Measurements from ENCODE around the gene PCNX2. TPM values are rescaled to one million over a fixed set of nuclear protein-coding genes. Genes with fewer than 3 reads are reported as not detected.

The PCNX2 gene
- total and polyA plus RNA-seq, 2 donors (not counting 3 experiments of a cell fraction or from before 2014, with no cell fraction given) = 6.6 to 11.0 TPM

- H3K79me2 ChIP-seq (ENCODE audit: control insufficient read depth, insufficient read depth, low read length) = no peaks in the 10 kb centered on the region
- DNase-seq (ENCODE audit: low read depth, low spot score) (no peak), FAIRE-seq (no peak)
- H3K4me1 ChIP-seq (ENCODE audit: control insufficient read depth, extremely low read depth, insufficient read depth, low read length) = peaks cover 8% of the 10 kb centered on the region
- intact Hi-C loops (cut with micrococcal nuclease) = no loop called here
- H3K36me3 ChIP-seq (ENCODE audit: control insufficient read depth in 2 of 2, extremely low read depth in 1 of 2, insufficient read depth in 2 of 2, low read length in 2 of 2) = no peaks in the 10 kb centered on the region
- H3K9me1 ChIP-seq (replicated peaks; ENCODE audit: control insufficient read depth, extremely low read depth, insufficient read depth, low read length) = no peaks in the 10 kb centered on the region
- H3K27me3 ChIP-seq (ENCODE audit: control insufficient read depth in 2 of 2, insufficient read depth in 2 of 2, low read length in 2 of 2) = no peaks in the 10 kb centered on the region
- dilution Hi-C loops (cut with MboI; ENCODE audit: extremely low pct_ligation_motif_present, low sequenced_read_pairs) = no loop called here
- H3K9ac ChIP-seq (replicated peaks; ENCODE audit: extremely low read depth, insufficient read depth, low read length) = no peak overlapping the region
- no peak overlapping the region for H3K4me3 ChIP-seq (replicated peaks in 1 of 3; ENCODE audit: insufficient read depth in 1 of 3, low read depth in 1 of 3, low read length in 3 of 3)
- no peak for TF ChIP-seq MYC (IDR thresholded peaks at IDR 0.05; ENCODE audit: low read depth, low read length)
- no peak for TF ChIP-seq FOS (IDR thresholded peaks at IDR 0.05; ENCODE audit: borderline replicate concordance, insufficient read depth, low read length)
- no peak for TF ChIP-seq EZH2 (IDR thresholded peaks at IDR 0.05; ENCODE audit: borderline replicate concordance, low read depth, low read length, severe bottlenecking)
- no peak for TF ChIP-seq GATA2 (IDR thresholded peaks at IDR 0.05; ENCODE audit: insufficient read depth, insufficient read length, low read depth, low read length)
- TF ChIP-seq JUN (IDR thresholded peaks at IDR 0.05; ENCODE audit: borderline replicate concordance, insufficient read depth, insufficient read length, low read depth) = no peak
- no peak for TF ChIP-seq CTCF (IDR thresholded peaks at IDR 0.05; ENCODE audit: extremely low read depth in 1 of 2, insufficient read depth in 1 of 2, low read depth in 1 of 2, low read length in 2 of 2)
- TF ChIP-seq POLR2AphosphoS5 (IDR thresholded peaks at IDR 0.05; ENCODE audit: insufficient read depth, low read depth, low read length) = no peak
- TF ChIP-seq MAX (IDR thresholded peaks at IDR 0.05; ENCODE audit: insufficient read depth, insufficient read length) = no peak
- TF ChIP-seq POLR2A (IDR thresholded peaks at IDR 0.05; ENCODE audit: low read depth, low read length) = no peak
- H3K9me3 ChIP-seq (replicated peaks; ENCODE audit: control insufficient read depth, insufficient read depth, low read length) = no peaks in the 10 kb centered on the region
- H2AFZ ChIP-seq (ENCODE audit: low read depth, low read length) = no peak overlapping the region
- CTCF ChIA-PET = interaction anchor here (1.5 kb wide), 1 partner anchor 11 kb away, joined by 4 read pairs; no protein-coding TSS in a partner anchor
- BruUV-seq (replicated peaks) = no TSS peak
- H3K4me2 ChIP-seq (ENCODE audit: insufficient read depth, low read length) = no peak overlapping the region
- POLR2A ChIA-PET = no interaction called here
- no peak overlapping the region for H3K27ac ChIP-seq (ENCODE audit: insufficient read depth, low read depth, low read length)
- no peaks in the 10 kb centered on the region for H4K20me1 ChIP-seq (replicated peaks; ENCODE audit: control insufficient read depth, extremely low read depth, insufficient read depth, low read length)
Measured at GRCh38 chr1:233251201-233251720, 44.3 kb downstream of the PCNX2 start.
